NCI-H1436 (cell line): Measurements from ENCODE around the gene RGP1.
A peak's percentile ranks its signal among the peaks of the same experiment; 100 is the strongest.

Source experiments
- DNase-seq: peaks from one replicate; lab custom pipeline; 2025; lab: John Stamatoyannopoulos, UW

RGP1 gene, protein sequence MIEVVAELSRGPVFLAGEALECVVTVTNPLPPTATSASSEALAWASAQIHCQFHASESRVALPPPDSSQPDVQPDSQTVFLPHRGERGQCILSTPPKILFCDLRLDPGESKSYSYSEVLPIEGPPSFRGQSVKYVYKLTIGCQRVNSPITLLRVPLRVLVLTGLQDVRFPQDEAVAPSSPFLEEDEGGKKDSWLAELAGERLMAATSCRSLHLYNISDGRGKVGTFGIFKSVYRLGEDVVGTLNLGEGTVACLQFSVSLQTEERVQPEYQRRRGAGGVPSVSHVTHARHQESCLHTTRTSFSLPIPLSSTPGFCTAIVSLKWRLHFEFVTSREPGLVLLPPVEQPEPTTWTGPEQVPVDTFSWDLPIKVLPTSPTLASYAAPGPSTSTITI

DNA sequence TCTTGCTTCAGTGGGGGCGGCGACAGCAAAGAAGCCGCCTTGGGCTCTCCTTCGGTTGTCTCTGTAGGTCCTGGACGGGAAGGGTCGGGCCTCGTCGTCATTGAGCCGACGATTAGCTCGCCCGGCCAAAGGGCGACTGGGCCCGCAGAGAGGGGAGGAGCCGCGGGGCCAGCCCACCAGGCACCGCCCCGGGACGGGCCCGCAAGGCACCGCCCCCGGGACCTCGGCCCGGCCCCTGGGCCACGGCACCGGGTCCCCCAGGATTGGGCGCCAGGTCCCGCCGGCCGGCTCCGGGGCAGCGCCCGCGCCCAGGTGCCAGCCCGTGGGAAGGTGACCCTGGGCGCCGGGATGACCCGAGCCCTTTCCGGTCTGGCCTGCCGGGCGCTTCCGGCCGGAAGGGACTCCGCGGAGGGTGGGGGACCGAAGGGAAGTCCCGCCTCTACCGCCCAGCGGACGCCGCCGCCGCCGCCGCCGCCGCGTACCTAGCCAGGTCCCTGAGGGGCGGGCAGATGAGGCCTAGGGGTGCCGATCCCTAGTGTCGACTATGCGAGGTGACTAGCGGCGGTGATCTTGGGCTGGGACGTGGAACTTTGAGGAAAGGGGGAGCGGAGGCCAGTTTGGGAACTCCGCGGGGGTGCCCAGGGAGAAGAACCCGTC is at the start of gene RGP1, which contains the start of gene GBA2:
Gene RGP1 (plus strand): TSS at position 430 of the 657 bp plus-strand sequence. CDS start 469 bp downstream, outside the sequence.
Gene GBA2 (minus strand): TSS at position 371 of the 657 bp plus-strand sequence. CDS start 524 bp downstream, outside the sequence.
- DNase-seq = peak; percentile 39

DNA sequence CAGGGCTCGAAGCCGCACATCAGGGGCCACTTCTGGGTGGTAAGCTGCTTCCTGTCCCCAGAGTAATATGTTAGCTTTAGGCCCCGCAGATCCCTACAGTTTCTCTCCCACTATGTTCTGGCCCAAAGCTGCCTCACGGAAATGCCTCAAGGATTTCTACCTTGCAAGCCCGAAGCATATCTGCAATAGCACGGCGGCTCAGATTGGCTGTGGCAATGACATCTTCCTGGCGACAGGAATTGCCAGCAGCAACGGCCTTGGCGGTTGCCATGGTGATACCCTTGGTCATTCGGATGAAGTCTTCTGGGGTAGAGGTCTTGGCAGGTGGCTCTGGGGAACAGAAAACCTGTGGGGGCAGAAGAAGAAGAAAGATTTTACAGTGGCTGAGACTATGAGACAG is 49.1 kb upstream of the RGP1 start:
- DNase-seq = no peak

DNA sequence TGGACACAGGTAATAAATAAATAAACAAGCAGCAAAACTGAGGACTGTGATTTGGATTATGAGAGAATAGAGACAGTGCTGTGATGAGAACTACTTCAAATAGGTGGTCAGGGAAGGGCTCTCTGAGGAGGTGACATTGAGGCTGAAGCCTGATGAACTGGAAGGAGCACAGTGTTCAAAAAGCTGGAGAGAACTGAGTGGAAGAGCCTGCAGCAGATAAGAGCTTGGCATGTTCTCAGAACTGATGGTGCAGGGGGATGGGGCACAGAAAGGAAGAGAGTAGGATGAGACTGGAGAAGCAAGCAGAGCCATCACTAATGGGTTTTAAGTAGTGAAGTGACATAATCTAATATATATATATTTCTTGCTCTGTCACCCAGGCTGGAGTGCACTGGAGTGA is 48.1 kb upstream of the RGP1 start:
- DNase-seq = no peak

DNA sequence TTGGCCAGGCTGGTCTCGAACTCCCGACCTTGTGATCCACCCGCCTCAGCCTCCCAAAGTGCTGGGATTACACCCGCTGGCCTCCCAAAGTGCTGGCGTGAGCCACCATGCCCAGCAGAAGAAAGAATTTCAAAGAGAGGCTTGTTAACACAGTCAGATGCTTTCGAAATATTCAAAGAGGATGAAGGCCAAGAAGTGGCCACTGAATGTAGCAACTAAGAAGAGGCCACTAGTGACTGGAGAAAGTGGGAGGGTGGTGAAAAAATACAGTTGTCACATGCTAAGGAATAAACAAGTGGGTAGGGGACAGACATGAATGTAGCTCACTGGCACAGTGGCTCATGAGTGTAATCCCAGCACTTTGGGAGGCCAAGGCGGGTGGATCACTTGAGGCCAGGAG is 46.4 kb upstream of the RGP1 start:
- no peak for DNase-seq

DNA sequence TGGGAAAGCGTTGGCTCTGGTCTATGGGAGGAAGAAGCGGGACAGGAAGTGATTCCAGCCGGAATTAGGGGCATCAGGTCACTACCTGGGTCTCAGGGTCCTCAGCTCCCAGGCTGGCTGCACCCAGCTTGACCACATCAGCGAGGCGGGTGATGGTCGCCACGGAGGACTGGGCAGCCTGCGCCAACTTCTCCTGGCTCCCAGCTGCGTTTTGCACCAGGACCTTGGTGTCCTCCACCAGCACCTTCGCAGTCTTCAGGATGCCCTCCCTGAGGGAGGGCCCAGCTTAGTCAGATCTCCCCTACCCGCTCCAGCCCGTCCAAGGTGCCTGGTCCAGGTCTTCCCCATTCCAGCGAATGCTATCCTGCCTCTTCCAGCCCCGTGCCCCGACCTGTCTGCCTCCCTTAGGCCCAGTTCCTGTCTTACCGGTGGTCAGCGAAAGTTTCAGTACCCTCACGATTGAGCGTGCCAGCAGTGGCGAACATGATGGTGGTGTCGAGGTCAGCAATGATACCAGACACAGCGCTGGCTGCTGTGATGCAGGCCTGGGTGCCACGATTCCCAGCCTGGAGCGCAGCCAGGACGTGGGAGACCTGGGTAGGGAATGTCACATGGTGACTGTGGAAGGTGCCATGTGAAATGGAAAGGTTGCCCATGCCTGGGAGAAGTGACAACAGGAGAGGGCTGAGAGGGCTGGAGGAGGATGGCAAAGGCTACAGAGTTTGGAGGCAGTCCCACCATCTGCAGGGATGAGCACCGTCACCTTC is 45.0 kb upstream of the RGP1 start:
- DNase-seq = no peak

DNA sequence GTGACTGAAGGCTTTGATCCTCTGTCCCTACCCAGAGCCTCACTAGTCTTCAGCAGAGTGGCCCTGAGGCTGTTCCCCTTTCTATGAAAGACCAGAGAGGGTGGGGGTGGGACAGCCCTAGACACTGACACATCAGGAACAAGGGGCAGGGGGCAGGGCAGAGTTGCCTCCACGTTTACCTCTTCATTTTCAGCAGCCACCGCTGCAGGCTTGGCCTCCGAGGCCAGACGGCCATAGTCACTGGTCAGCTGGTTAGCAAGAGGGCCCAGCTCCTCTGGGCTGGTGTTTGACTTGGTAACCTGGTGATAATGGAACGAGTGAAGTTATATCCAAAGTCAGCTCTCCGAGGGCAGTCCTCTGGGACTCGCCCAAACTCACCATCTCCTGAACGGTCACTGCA is 43.7 kb upstream of the RGP1 start:
- no peak for DNase-seq

DNA sequence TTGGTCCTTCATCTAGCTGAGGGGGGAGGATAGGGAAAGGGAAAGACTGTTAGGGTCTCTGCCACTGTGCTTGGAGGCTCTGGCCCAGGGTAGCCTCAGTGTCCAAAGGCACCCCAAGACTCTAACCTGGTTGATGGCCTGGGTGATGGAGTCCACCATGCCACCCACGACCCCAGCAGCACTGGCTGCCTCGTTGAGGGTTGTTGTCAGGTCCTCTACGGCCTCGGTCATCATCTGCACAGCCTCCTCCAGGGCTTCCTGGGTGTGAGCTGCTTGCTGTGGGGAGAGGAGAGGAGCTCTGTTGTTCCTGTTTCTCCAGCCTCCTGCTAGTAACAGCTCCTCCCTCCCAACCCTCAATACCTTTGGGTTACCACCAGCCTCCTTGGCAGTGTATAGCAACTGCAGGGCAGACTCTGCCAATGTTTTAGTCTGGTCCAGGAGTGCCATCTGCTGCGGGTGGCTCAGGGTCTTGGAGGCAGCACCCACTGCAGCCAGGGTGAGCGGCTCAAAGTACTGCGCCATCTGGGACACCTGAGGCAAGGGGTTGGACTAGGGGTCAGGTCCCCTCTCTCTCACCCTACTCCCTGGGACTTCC is 43.2 kb upstream of the RGP1 start:
- no peak for DNase-seq

DNA sequence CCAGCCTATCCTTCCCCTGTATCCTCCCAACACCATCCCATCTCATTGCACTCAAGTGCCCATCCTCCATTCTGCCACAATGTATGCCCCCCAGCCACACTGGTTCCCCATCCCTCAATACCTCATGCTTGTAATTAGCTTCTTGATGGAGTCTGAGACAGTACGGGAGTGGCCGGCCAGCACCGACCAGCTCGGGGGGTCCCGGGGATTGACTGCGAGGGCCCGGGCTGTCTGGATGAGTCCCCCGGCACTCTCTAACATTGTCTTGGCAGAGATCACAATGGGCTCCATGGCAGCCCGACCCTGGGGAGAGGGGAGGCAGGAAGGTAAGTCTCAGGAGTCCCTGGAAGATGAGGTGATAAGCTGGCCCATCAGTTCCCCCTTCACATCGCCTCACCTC is 42.1 kb upstream of the RGP1 start:
- no peak for DNase-seq

DNA sequence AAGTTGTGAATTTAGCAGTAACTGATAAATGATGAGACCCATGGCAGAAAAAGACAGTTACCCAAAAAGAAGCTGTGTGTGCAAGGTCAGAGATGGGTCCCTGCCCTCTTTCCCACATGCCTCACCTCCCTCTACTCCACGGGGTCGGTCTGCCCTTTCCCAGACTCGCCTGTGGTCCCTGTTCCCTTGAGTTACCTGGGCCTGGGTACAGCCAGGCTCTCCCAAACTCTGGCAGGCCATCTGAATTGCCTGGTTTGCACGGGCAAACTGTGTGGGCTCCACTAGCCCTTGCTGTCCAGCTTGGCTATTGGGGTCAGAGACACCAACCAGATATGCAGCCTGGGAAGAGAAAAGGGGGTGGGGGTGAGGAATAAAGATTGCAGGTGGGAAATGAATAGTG is 40.9 kb upstream of the RGP1 start:
- DNase-seq = no peak

DNA sequence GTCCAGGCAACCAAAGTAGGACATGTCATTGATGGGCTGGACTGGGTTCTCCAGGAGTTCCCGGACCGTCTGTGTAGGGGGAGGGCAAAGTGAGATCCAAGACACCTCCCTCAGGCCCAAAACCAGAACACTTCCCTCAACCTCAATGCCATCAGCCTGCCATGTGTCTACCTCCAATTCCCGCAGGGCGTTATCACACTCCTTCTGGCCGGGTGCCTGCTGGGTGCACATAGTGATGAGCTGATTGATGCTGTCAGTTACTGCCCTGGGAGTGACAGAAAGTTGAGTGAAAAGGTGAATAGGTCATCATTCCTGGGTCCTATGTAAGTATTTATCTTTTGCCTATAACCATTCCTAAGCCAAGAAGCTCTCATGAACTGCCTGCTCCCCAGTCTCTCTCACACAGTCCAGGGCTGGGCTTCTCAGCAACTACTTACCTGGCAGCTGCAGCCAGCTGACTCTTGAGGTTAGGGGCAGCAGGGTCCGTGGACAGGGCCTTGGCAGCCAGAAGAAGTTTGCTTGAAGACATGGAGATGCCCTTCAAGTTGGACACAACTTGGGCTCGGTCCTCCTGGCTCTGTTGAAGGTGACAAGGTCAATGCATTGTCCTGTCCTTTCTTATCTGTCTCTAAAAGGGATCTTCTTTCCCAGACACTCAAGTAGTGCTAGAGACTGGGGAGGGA is 38.1 kb upstream of the RGP1 start:
- no peak for DNase-seq

DNA sequence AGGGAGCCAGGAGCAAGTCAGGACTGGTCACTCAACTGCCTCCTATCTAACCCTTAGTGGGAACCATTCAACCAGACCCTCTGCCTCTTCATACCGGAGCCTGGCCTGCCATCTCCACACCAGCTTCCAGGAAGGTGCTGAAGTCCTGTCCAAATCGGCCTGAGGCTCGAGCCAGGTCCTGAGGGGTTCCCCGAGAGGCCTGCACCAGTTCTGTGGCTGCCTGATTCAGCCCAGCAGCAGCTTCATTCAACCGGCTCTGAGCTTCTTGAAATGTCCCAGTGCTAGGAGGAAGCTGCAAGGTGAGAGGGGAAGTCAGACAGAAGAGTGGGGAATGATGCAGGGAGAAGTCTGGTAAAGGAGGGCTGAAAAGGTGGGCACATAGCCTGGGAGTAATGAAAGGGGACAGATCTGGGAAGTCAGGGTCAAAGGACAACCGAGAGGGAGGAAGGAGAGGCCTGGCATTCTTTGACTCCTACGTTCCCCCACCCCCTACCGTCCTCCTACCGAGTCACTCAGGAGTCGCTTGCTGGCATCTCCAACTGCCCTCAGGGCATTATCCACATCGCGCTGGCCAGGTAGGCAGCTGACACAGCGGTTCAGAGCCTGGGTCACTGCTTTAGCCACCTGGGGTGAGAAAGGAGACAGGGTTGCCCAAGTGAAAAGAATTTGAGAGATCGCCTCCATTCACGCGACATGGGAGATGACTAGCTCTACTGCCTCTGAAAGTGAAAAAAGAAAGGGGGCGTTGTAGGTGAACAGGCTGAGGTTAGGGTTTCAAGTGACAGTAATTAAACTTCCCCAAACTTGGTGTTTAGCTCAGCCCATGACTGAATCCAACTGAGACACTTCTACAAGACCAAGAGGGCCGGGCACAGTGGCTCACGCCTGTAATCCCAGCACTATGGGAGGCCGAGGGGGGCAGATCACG is 37.3 kb upstream of the RGP1 start:
- DNase-seq = no peak

DNA sequence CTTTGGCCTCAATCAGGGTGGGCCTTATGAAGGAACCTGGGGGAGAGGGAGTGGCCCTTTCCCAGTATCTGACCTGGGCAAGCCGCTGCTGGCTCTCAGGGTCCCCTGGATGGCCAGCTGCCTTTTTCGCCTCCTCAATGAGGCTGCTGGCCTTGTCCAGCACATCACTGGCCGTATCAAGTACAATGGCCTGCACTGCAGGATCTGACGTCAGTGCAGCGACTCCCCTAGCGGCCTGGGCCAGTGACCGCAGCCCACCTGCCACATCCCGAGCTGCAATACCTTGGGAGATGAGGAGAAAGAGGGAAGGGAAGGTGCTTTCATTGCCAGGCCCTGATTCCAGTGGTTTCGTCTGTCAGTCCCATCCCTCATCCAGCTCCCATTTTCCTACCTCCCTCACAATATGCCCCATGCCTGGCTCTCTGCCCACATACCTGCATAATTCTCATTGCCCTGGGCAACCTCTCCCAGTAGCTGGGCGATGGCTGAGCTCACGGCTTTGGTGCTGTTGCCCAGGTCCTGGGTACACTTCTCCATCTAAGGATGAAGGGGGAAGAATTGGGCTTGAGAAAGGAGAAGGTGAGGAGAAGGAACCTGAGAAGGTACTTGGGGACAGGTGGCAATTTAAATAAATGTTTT is 36.2 kb upstream of the RGP1 start:
- DNase-seq = no peak

DNA sequence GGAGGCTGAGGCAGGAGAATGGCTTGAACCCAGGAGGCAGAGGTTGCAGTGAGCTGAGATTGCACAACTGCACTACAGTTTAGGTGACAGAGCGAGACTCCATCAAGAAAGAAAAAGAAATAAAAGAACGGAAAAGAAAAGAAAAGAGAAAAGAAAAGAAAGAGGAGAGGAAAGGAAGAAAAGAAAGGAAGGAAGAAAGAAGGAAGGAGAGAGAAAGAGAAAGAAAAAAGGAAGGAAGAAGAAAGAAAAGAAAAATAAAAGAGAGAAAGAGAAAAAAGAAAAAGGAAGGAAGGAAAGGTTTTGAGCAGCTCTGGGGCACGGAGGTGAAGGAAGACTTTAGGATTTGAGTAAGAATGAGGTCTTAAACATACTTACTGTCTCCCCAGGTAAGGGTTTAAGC is 35.5 kb upstream of the RGP1 start:
- no peak for DNase-seq

DNA sequence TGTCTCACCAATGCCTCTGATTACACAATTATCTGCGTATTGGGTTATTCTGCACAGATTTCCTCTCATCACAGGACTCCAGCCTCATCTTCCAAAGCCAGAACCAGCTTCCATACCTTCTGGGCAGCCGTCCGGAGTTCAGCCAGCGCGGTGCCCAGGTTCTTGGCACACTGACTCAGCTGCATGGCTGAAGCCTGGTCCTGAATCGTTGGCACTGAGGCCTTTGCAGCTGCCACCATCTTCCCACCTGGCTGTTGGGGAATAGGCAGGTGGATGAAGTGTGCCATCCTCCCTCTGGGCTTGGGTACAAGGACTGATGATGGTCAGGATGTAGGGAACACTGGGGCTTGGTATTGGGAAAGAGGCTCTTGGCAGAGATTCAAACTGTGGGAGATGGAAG is 35.0 kb upstream of the RGP1 start:
- DNase-seq = no peak

DNA sequence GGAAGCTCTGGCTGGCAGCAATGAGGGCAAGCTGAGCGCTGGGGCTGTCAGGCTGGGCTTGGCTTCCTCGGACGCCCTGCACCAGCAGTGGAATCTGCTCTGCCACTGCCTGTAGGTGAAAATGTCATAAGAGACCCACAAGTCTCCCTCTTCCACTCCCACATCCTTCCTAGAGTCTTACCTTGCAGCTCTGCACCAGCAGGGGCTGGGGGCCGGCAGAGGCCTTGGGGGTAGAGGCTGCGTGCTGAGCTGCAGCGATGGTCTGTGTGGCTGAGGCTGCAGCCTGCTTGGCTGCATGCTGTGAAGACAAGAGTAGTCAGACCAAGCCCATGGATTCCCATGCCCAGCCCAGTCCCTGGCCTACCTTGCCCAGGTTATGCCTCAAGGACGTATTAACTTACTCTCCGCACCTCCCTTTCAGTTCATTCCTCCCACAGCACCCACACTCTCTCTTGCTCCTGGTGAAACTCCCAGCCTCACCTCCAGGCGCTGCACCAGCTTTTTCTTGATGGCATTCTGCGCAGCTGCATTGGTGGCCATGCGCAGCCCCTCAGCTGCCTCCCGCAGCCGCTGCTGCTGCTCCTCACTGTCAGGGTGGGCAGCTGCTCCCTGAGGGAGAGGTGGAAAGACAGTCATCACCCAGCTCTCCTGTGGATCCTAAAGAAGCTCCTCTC is 34.4 kb upstream of the RGP1 start:
- no peak for DNase-seq

DNA sequence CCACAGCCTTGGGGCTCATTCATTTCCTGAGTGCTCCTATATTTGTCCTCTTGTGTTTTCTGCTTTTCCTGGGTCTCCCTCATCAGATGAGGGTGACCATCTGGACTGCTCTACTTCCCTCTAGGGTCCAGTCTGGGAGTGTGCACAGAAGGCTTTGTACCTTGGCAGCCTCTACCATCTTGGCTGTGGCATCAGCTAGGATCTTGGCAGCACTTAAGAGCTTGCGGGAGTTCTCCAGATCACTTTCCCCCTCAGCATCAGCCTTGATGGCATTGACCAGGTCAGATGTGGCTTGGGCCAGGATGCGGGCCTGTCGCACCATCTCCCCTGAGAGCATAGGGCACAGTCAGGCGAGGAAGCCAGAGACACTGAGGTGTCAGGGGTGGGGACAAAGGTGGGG is 32.9 kb upstream of the RGP1 start:
- DNase-seq = no peak

DNA sequence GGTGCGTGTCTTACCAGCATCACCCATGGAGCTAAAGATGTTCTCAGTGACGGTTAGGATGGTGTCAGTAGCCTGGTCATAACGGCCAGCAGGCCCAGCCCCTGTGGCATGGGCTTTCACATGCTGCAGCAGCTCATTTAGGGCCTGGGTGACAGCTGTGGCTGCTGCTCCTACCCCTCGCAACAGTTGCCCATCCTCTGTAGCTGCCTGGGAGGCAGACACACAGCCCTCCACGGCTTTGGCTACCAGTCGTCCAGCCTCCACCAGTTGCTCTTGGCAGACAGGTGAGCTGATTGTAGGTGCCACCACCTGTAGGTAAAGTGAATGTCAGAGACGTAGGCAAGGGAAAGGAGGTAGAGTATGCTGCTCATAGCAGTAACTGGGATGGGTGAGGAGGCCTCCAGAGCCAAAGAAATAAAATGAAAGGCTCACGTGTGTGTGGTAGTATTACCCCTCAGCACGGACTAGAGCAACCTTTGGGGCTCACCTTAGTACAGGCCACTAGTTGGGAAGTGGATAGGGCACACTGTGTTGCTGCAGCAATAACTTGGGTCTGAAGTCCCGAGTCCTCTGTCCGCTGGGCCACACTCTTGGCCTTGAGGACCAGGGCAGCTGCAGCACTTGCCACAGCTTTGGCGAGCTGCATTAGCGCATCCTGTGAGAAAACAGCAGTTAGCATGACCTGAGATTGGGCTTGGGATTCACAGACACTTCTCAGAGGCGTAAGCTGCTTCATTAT is 31.8 kb upstream of the RGP1 start:
- no peak for DNase-seq

DNA sequence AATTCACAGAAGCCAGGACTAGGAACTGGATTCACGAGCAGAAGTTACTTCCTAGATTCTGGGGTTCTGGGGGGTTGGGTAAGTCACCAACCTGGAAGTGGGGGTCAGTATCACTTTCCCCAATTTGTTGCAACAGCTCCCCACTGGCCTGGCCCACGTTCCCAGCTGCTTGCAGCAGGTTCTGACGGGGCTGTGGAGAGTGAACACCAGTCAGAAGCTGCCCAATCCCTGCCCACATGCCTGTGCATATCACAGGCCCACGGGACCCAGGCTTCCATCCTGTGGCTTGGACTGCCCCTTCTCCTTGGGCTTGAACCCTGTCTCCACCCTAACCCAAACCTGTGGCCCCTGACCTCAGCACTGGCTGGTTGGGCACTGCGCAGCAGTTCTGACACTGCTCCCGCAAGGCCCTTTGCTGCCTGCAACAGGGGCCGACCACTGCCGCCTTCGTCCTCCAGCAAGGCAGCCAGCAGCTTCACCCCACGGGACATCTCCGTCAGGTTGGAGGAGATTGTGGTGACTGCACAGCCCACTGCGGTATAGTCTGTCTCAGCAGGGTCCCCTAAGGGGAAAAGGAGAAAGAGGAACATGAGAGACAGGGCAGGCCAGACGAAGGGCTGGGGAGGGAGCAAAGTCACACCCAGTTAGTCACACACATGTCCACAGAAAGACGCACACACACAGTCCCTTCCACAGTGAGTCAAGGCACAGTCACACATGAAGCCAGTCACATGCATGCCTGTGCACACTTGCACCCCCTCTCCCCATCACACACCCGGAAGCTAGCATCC is 30.2 kb upstream of the RGP1 start:
- no peak for DNase-seq
